ENCODE results near the gene MRO. TPM values are rescaled to one million over a fixed set of nuclear protein-coding genes. Genes with fewer than 3 reads are reported as not detected.

The MRO gene
- total RNA-seq, 1 experiment from 2014 or later: 0.84 TPM

DNA sequence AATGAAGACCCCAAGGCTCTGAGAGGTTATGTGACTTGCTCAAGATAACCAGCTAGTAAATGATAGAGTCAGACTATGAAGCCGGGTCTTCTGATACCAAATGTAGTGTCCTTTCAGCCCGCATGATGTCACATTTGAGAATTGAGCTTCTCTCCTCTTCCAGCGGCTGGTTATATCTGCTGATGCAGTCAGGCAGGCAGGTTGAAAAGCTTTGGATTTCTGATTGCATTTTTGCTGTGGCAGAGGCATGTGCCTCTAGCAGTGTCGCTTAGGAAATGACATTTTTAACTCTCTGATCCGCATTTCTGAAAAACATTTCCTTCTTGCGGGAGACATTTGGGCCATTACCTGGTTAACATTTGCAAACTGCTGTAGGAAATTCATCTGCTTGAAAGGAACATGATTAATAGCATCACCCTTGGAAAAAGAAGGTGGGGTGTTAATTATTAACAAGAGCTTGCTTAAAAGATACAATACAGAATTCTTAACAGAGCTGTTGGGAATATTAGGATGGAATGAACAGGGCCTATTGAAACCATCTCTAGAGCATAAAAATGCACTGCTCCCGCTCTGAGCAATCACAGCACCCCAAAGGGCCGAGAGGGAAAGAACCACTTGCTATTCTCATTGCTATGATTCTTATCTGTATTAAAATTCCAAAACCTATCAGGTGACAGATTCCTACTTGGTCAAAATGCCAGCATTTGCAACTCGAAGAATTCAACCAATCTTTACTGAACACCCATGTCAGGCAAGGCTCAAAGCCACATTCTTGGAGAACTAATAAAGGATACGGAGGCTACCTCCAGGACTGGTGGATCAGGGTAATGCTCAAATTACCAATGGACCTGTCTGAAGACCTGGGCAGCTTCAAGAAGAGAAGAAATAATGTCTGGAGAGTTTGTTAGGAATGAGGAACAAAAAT, 25.9 kb downstream of the MRO start:
- no peak overlapping the region for H3K4me2 ChIP-seq (ENCODE audit: low read length)
- CTCF ChIA-PET: no interaction called here
- no peaks in the 10 kb centered on the region for H3K27me3 ChIP-seq (ENCODE audit: insufficient read depth, low read length)
- intact Hi-C loops (cut with micrococcal nuclease): no loop called here
- H4K20me1 ChIP-seq (ENCODE audit: insufficient read depth): no peaks in the 10 kb centered on the region
- no peaks in the 10 kb centered on the region for H3K79me2 ChIP-seq (ENCODE audit: insufficient read depth, low read length)
- no peaks in the 10 kb centered on the region for H3K9me2 ChIP-seq (ENCODE audit: insufficient read depth)
- no peaks in the 10 kb centered on the region for H3K36me3 ChIP-seq (ENCODE audit: control insufficient read depth in 1 of 2, insufficient read depth in 2 of 2, low read length in 2 of 2)
- no peak overlapping the region for H3K27ac ChIP-seq (ENCODE audit: low read depth, low read length)
- BruUV-seq (replicated peaks): no TSS peak
- no peak overlapping the region for H2AFZ ChIP-seq (ENCODE audit: low read depth, low read length, poor library complexity, severe bottlenecking)
- H3K9ac ChIP-seq (ENCODE audit: low read length): no peak overlapping the region
- ATAC-seq: no peak
- RAD21 ChIA-PET (ENCODE audit: low non-redundant PET in 1 of 2, low total read pairs in 2 of 2, uncharacterized antibody in 2 of 2, unreplicated experiment in 2 of 2): interaction anchor here in 1 of 2 experiments (0.6 kb wide), 1 partner anchor 11 kb away, joined by 3 read pairs; no protein-coding TSS in a partner anchor
- no peaks in the 10 kb centered on the region for H3K4me1 ChIP-seq (ENCODE audit: control insufficient read depth in 1 of 2, insufficient read depth in 2 of 2, low read length in 2 of 2)
- H3K9me3 ChIP-seq (ENCODE audit: control insufficient read depth in 1 of 2, insufficient read depth in 1 of 2, low read depth in 1 of 2, low read length in 2 of 2): no peaks in the 10 kb centered on the region
- H3K4me3 ChIP-seq (replicated peaks in 1 of 2; ENCODE audit: low read depth in 1 of 2, low read length in 2 of 2): no peak overlapping the region
- POLR2A ChIA-PET: no interaction called here
- no peak for TF ChIP-seq EGR1 (IDR thresholded peaks at IDR 0.05; ENCODE audit: low read depth)
- no peak for TF ChIP-seq YY1 (IDR thresholded peaks at IDR 0.05; ENCODE audit: extremely low read depth, insufficient replicate concordance, low read depth, low read length)
- TF ChIP-seq, protein P1, sequence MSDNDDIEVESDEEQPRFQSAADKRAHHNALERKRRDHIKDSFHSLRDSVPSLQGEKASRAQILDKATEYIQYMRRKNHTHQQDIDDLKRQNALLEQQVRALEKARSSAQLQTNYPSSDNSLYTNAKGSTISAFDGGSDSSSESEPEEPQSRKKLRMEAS (IDR thresholded peaks at IDR 0.05): no peak
- TF ChIP-seq POLR2AphosphoS5 (IDR thresholded peaks at IDR 0.05; ENCODE audit: low read depth, low read length): no peak
- no peak for TF ChIP-seq SIN3A (IDR thresholded peaks at IDR 0.05; ENCODE audit: low read depth)
- TF ChIP-seq EZH2 (IDR thresholded peaks at IDR 0.05): no peak
- TF ChIP-seq ELF1 (IDR thresholded peaks at IDR 0.05; ENCODE audit: borderline replicate concordance, low read depth): no peak
- TF ChIP-seq FOSL1 (IDR thresholded peaks at IDR 0.05; ENCODE audit: low read depth): no peak
- TF ChIP-seq RAD21 (IDR thresholded peaks at IDR 0.05; ENCODE audit: low read depth): no peak
- no peak for TF ChIP-seq TCF7L2 (IDR thresholded peaks at IDR 0.05; ENCODE audit: borderline replicate concordance, extremely low read depth, insufficient read depth, insufficient read length)
- TF ChIP-seq, protein P2, sequence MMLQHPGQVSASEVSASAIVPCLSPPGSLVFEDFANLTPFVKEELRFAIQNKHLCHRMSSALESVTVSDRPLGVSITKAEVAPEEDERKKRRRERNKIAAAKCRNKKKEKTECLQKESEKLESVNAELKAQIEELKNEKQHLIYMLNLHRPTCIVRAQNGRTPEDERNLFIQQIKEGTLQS (IDR thresholded peaks at IDR 0.05): no peak
- no peak for TF ChIP-seq POLR2A (IDR thresholded peaks at IDR 0.05; ENCODE audit: borderline replicate concordance, extremely low read depth, insufficient read depth, insufficient read length)
- TF ChIP-seq JUND (IDR thresholded peaks at IDR 0.05): no peak
- TF ChIP-seq, protein P3, sequence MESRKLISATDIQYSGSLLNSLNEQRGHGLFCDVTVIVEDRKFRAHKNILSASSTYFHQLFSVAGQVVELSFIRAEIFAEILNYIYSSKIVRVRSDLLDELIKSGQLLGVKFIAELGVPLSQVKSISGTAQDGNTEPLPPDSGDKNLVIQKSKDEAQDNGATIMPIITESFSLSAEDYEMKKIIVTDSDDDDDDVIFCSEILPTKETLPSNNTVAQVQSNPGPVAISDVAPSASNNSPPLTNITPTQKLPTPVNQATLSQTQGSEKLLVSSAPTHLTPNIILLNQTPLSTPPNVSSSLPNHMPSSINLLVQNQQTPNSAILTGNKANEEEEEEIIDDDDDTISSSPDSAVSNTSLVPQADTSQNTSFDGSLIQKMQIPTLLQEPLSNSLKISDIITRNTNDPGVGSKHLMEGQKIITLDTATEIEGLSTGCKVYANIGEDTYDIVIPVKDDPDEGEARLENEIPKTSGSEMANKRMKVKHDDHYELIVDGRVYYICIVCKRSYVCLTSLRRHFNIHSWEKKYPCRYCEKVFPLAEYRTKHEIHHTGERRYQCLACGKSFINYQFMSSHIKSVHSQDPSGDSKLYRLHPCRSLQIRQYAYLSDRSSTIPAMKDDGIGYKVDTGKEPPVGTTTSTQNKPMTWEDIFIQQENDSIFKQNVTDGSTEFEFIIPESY (IDR thresholded peaks at IDR 0.05; ENCODE audit: extremely low read depth, insufficient replicate concordance, low read length): no peak
- no peak for TF ChIP-seq EZH2phosphoT487 (IDR thresholded peaks at IDR 0.05; ENCODE audit: borderline replicate concordance)
- no peak for DNase-seq (ENCODE audit: low read depth, low spot score)

All from HCT116 (cell line).